ENCODE data around the gene PGAM2.

The PGAM2 gene

GRCh38 chr7:44057181-44057848 is 8.1 kb downstream of the PGAM2 start:
- DNase-seq (ENCODE audit: low read depth, low spot score): no peak
- no peak for TF ChIP-seq CTCF (IDR thresholded peaks at IDR 0.05; ENCODE audit: low read depth, low read length)
- in situ Hi-C loops (cut with HindIII; ENCODE audit: low sequenced_read_pairs): no loop called here
- H3K4me3 ChIP-seq (ENCODE audit: low read depth, low read length): no peak overlapping the region

DNA sequence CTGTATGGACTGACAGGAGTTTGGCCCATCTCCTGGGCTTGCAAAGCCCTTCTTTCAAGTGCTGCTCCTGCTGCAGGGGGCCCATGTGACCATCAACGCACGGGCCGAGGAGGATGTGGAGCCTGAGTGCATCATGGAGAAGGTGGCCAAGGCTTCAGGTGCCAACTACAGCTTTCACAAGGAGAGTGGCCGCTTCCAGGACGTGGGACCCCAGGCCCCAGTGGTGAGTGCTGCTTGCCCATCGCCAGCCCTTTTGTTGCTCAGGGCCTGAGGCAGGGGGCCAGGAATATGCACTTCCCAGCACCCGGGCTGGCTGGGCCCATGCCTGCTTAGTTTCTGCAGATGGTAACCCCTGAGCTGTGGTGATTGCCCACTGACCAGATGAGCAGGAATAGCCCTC is 8.7 kb downstream of the PGAM2 start:
- no peak overlapping the region for H3K4me3 ChIP-seq (ENCODE audit: low read depth, low read length)
- no peak for TF ChIP-seq CTCF (IDR thresholded peaks at IDR 0.05; ENCODE audit: low read depth, low read length)
- in situ Hi-C loops (cut with HindIII; ENCODE audit: low sequenced_read_pairs): no loop called here
- DNase-seq (ENCODE audit: low read depth, low spot score): no peak

DNA sequence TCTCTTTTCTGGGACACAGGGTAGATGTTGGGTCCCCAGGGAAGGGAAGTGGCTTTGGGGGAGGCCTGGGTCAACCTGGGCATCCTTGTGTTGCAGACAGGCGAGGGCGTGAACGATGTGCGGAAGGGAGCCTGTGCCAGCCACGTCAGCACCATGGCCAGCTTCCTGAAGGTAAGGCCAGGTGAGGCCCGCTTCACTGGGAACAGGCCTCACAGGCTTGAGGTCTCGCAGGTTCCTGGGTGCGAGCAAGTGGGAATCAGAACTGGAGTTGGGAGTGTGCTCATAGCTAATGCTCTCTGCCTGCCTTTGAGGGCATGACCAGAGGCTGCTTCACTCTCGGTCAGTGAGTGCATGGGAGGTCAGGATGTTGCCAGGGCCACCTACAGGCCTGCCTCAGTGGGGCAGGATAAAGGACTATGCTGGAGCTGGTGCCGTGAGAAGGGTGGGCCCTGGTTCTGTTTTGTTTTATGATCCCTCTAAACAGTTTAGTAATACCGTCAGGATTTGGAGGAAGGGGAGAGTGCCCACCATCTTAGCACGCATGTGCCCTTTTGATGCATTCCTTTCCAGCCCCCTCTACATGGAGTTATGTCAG is 12.5 kb downstream of the PGAM2 start:
- no peak overlapping the region for H3K4me3 ChIP-seq (ENCODE audit: low read depth, low read length)
- no peak for TF ChIP-seq CTCF (IDR thresholded peaks at IDR 0.05; ENCODE audit: low read depth, low read length)
- in situ Hi-C loops (cut with HindIII; ENCODE audit: low sequenced_read_pairs): no loop called here
- DNase-seq (ENCODE audit: low read depth, low spot score): no peak

DNA sequence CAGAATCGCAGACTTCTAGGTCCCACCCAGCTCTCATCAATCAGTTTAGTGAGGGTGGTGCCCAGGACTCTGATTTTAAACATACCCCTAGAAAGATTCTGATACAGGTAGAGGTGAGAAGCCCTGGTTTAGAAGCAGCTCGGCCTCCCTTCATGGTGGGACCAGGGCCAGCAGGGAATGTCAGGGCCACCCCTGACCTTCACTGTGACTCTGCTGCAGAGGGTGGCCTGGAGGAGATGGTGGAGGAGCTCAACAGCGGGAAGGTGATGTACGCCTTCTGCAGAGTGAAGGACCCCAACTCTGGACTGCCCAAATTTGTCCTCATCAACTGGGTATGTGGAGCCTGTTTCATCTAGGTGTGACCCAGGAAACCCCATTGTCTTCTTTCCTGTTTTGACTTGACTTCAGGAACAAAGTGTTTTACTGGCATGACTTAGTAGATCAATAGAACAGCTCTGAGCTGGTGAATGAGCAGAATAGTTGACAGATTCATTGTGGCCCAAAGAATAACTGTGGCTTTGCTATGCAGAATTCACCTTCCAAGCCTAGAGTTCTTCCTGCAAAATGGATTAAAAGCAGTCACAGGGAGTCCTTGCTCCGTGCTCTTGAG is 13.7 kb downstream of the PGAM2 start:
- TF ChIP-seq CTCF (IDR thresholded peaks at IDR 0.05; ENCODE audit: low read depth, low read length): no peak
- in situ Hi-C loops (cut with HindIII; ENCODE audit: low sequenced_read_pairs): no loop called here
- no peak overlapping the region for H3K4me3 ChIP-seq (ENCODE audit: low read depth, low read length)
- DNase-seq (ENCODE audit: low read depth, low spot score): no peak

GRCh38 chr7:44050915-44051560 is 14.3 kb downstream of the PGAM2 start:
- DNase-seq (ENCODE audit: low read depth, low spot score): no peak
- in situ Hi-C loops (cut with HindIII; ENCODE audit: low sequenced_read_pairs): no loop called here
- TF ChIP-seq CTCF (IDR thresholded peaks at IDR 0.05; ENCODE audit: low read depth, low read length): no peak
- H3K4me3 ChIP-seq (ENCODE audit: low read depth, low read length): no peak overlapping the region

GRCh38 chr7:44050121-44050914 is 15.0 kb downstream of the PGAM2 start:
- in situ Hi-C loops (cut with HindIII; ENCODE audit: low sequenced_read_pairs): no loop called here
- DNase-seq (ENCODE audit: low read depth, low spot score): no peak
- H3K4me3 ChIP-seq (ENCODE audit: low read depth, low read length): no peak overlapping the region
- no peak for TF ChIP-seq CTCF (IDR thresholded peaks at IDR 0.05; ENCODE audit: low read depth, low read length)
